ENCODE data around the gene DDX25. TPM values are rescaled to one million over a fixed set of nuclear protein-coding genes. Genes with fewer than 3 reads are reported as not detected.

Gene DDX25
- total and polyA plus RNA-seq, 2 of the 4 experiments (the other 2 are of a cell fraction) = under 0.01 TPM; not detected in 1

- dilution Hi-C loops (cut with HindIII; ENCODE audit: low sequenced_read_pairs, unreplicated experiment) (no loop called here), in situ Hi-C loops (cut with MboI; ENCODE audit: low sequenced_read_pairs) (no loop called here), intact Hi-C loops (cut with micrococcal nuclease) (no loop called here)
- Histone ChIP-seq H4K91ac (ENCODE audit: insufficient read depth, low read depth, low read length) (no peak overlapping the region), H4K8ac (ENCODE audit: low read depth in 2 of 2, low read length in 2 of 2) (no peak overlapping the region), H3K4me1 (ENCODE audit: control insufficient read depth, insufficient read depth, low read length) (no peaks in the 10 kb centered on the region), H3K18ac (ENCODE audit: low read depth, low read length) (no peak overlapping the region), H2AFZ (replicated peaks; ENCODE audit: low read length, poor library complexity) (no peak overlapping the region), H3K4me3 (ENCODE audit: insufficient read depth, low read depth, low read length) (no peak overlapping the region), H2BK120ac (ENCODE audit: low read depth, low read length) (no peak overlapping the region), H3K9me3 (ENCODE audit: control insufficient read depth, insufficient read depth, low read length) (no peaks in the 10 kb centered on the region), H3K56ac (ENCODE audit: extremely low read depth, insufficient read depth, low read length) (no peak overlapping the region), H3K27ac (ENCODE audit: insufficient read depth, low read length) (no peak overlapping the region), H3K27me3 (ENCODE audit: control insufficient read depth, insufficient read depth, low read length) (peaks cover 2% of the 10 kb centered on the region; the same call in 1 of the 2 replicates), H2BK5ac (ENCODE audit: low read depth, low read length, poor library complexity, severe bottlenecking) (no peak overlapping the region), H3K14ac (replicated peaks; ENCODE audit: low read depth, low read length) (no peak overlapping the region), H3K4me2 (ENCODE audit: low read depth, low read length) (no peak overlapping the region), H3K23ac (ENCODE audit: low read depth, low read length) (no peak overlapping the region), H4K20me1 (ENCODE audit: insufficient read depth, low read length) (no peaks in the 10 kb centered on the region), H2AK5ac (ENCODE audit: low read depth, low read length) (no peak overlapping the region), H3K79me1 (ENCODE audit: low read depth in 1 of 2, low read length in 2 of 2) (no peaks in the 10 kb centered on the region), H2AK9ac (replicated peaks; ENCODE audit: low read depth, low read length, poor library complexity) (no peak overlapping the region), H3K9ac (ENCODE audit: low read depth, low read length) (no peak overlapping the region), H3K36me3 (ENCODE audit: control insufficient read depth, insufficient read depth, low read length) (no peaks in the 10 kb centered on the region), H4K5ac (ENCODE audit: low read depth, low read length) (no peak overlapping the region), H2BK20ac (ENCODE audit: low read depth, low read length) (no peak overlapping the region), H3K4ac (ENCODE audit: low read depth, low read length) (no peak overlapping the region), H3K9me1 (ENCODE audit: insufficient read depth, low read length) (no peaks in the 10 kb centered on the region), H2BK15ac (ENCODE audit: low read depth, low read length) (no peak overlapping the region)
- TF ChIP-seq FOS (IDR thresholded peaks at IDR 0.05; ENCODE audit: low read depth, low read length) (no peak), MAFK (IDR thresholded peaks at IDR 0.05; ENCODE audit: low read depth, low read length) (no peak), MXI1 (IDR thresholded peaks at IDR 0.05; ENCODE audit: borderline replicate concordance, low read depth, low read length) (no peak), RAD21 (IDR thresholded peaks at IDR 0.05; ENCODE audit: low read length) (no peak), BHLHE40 (IDR thresholded peaks at IDR 0.05; ENCODE audit: low read depth, low read length) (no peak), CEBPB (IDR thresholded peaks at IDR 0.05; ENCODE audit: low read depth, low read length) (no peak)
- TF ChIP-seq, protein P1, sequence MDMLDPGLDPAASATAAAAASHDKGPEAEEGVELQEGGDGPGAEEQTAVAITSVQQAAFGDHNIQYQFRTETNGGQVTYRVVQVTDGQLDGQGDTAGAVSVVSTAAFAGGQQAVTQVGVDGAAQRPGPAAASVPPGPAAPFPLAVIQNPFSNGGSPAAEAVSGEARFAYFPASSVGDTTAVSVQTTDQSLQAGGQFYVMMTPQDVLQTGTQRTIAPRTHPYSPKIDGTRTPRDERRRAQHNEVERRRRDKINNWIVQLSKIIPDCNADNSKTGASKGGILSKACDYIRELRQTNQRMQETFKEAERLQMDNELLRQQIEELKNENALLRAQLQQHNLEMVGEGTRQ (IDR thresholded peaks at IDR 0.05; ENCODE audit: low read depth, low read length) = no peak
- no TSS peak for BruUV-seq (replicated peaks)
- ChIA-PET POLR2A (ENCODE audit: unreplicated experiment) (no interaction called here), CTCF (no interaction called here)
- DNase-seq (no peak), ATAC-seq (ENCODE audit: low read depth) (no peak)
- WGBS, 2 experiments (ENCODE audit: extremely low coverage in 2 of 2, insufficient read length in 1 of 2) = no CpG with 5 or more reads among the region's 10 CpGs
Measured at GRCh38 chr11:125959931-125960330, 55.6 kb downstream of the DDX25 start.

All from IMR-90 (cell line).